HCT116 (cell line): ENCODE data around the gene RIT2. TPM values are rescaled to one million over a fixed set of nuclear protein-coding genes. Genes with fewer than 3 reads are reported as not detected.

Experiments
- ATAC-seq: fragments of 200-7000 bp; cut with Tn5 transposase; 2 replicates; pipeline ENCODE4 v1.9.1; 2020; ENCODE audit warnings: mild to moderate bottlenecking, moderate library complexity
- BruUV-seq: library from RNA; stranded (reverse); fragments of 400-500 nt; replicated peaks from 2 replicates; lab custom pipeline; 2021; lab: Mats Ljungman, UMichigan
- CTCF ChIA-PET: fragments of 300-600 bp; sonication (Branson Sonifier 250); formaldehyde crosslinking; loops from one replicate; lab custom pipeline; 2021; ENCODE audit warnings: antibody characterized with exemption; lab: Charles Lee
- POLR2A ChIA-PET: fragments of 300-600, 350-600 bp; sonication (Branson Sonifier 250); formaldehyde crosslinking; loops from one replicate; lab custom pipeline; 2021; ENCODE audit warnings: antibody characterized with exemption; lab: Charles Lee
- RAD21 ChIA-PET, 2 experiments: fragments of 300-600 bp; sonication (Branson Sonifier 250); formaldehyde crosslinking; loops; one replicate each; lab custom pipeline; 2023; ENCODE audit warnings: low total read pairs in 2 of 2; ENCODE audit not compliant: uncharacterized antibody in 2 of 2, unreplicated experiment in 2 of 2, low non-redundant PET in 1 of 2; lab: Charles Lee
- DNase-seq: peaks from one replicate; pipeline ENCODE4 v3.0.0-alpha.2; 2010; ENCODE audit warnings: low read depth, low spot score
- H2AFZ ChIP-seq: fragments of 200-600 bp; shearing (Covaris generic), sonication (generic); 2 replicates; pipeline ENCODE4 v1.6.1; 2017; ENCODE audit warnings: low read depth, mixed run types, mixed read lengths, antibody characterized with exemption, low read length; ENCODE audit not compliant: poor library complexity, severe bottlenecking
- H3K27ac ChIP-seq: 2 replicates; pipeline ENCODE4 v1.5.1; 2012; ENCODE audit warnings: low read depth, low read length
- H3K27me3 ChIP-seq: fragments of 200-600 bp; sonication (generic); 2 replicates; pipeline ENCODE4 v1.6.1; 2016; ENCODE audit warnings: mixed run types, low read length, mixed read lengths; ENCODE audit not compliant: insufficient read depth
- H3K36me3 ChIP-seq, 2 experiments: fragments of 200-500 bp in 1 of 2; fragments of 200-600 bp in 1 of 2; sonication (Bioruptor generic) in 1 of 2; sonication (generic) in 1 of 2; 2 replicates each; pipeline versions ENCODE4 v1.5.1 to v1.6.1; 2014 to 2016; ENCODE audit warnings: low read length in 2 of 2, inconsistent platforms in 1 of 2, mixed read lengths in 1 of 2, mixed run types in 1 of 2; ENCODE audit not compliant: insufficient read depth in 2 of 2, control insufficient read depth in 1 of 2
- H3K4me1 ChIP-seq, 2 experiments: fragments of 200-600 bp in 1 of 2; sonication (generic) in 1 of 2; 2 replicates each; pipeline versions ENCODE4 v1.5.1 to v1.6.1; 2012 to 2017; ENCODE audit warnings: low read length in 2 of 2, inconsistent platforms in 1 of 2, mild to moderate bottlenecking in 1 of 2, mixed read lengths in 1 of 2, mixed run types in 1 of 2, moderate library complexity in 1 of 2; ENCODE audit not compliant: insufficient read depth in 2 of 2, control insufficient read depth in 1 of 2
- H3K4me2 ChIP-seq: fragments of 200-600 bp; sonication (generic); 2 replicates; pipeline ENCODE4 v1.6.1; 2017; ENCODE audit warnings: mixed run types, low read length, mixed read lengths
- H3K4me3 ChIP-seq, 2 experiments: fragments of 200-600 bp in 1 of 2; sonication (generic) in 1 of 2; replicated peaks in 1 of 2; 2 replicates each; pipeline ENCODE4 v1.5.1; 2011 to 2016; ENCODE audit warnings: low read length in 2 of 2, control low read depth in 1 of 2, low read depth in 1 of 2, mild to moderate bottlenecking in 1 of 2, mixed read lengths in 1 of 2, mixed run types in 1 of 2
- H3K79me2 ChIP-seq: fragments of 200-600 bp; sonication (generic); 2 replicates; pipeline ENCODE4 v1.6.1; 2017; ENCODE audit warnings: mild to moderate bottlenecking, mixed run types, low read length, moderate library complexity, mixed read lengths; ENCODE audit not compliant: insufficient read depth
- H3K9ac ChIP-seq: fragments of 200-600 bp; sonication (generic); 2 replicates; pipeline ENCODE4 v1.6.1; 2016; ENCODE audit warnings: low read length, mixed read lengths
- H3K9me2 ChIP-seq: fragments of 200-600 bp; sonication (generic), shearing (Covaris generic); 2 replicates; pipeline ENCODE4 v1.6.1; 2017; ENCODE audit warnings: mixed run types, mild to moderate bottlenecking, moderate library complexity; ENCODE audit not compliant: insufficient read depth
- H3K9me3 ChIP-seq, 2 experiments: fragments of 200-500 bp in 1 of 2; fragments of 200-600 bp in 1 of 2; sonication (Bioruptor generic) in 1 of 2; sonication (generic) in 1 of 2; 2 replicates each; pipeline ENCODE4 v1.6.1; 2014 to 2017; ENCODE audit warnings: low read length in 2 of 2, mixed read lengths in 2 of 2, inconsistent platforms in 1 of 2, low read depth in 1 of 2, mild to moderate bottlenecking in 1 of 2, mixed run types in 1 of 2, moderate library complexity in 1 of 2; ENCODE audit not compliant: control insufficient read depth in 1 of 2, insufficient read depth in 1 of 2
- H4K20me1 ChIP-seq: fragments of 200-600 bp; sonication (generic), shearing (Covaris generic); 2 replicates; pipeline ENCODE4 v1.6.1; 2017; ENCODE audit warnings: mixed run types, mild to moderate bottlenecking, moderate library complexity; ENCODE audit not compliant: insufficient read depth
- CBX3 ChIP-seq: IDR thresholded peaks from 2 replicates; pipeline ENCODE4 v1.6.1; 2012; ENCODE audit warnings: low read depth
- EGR1 ChIP-seq: IDR thresholded peaks from 2 replicates; pipeline ENCODE4 v1.6.1; 2012; ENCODE audit warnings: low read depth
- ELF1 ChIP-seq: IDR thresholded peaks from 2 replicates; pipeline ENCODE4 v1.6.1; 2012; ENCODE audit warnings: low read depth, borderline replicate concordance
- POLR2A ChIP-seq: IDR thresholded peaks from 2 replicates; pipeline ENCODE4 v1.7.0; 2011; ENCODE audit warnings: borderline replicate concordance; ENCODE audit not compliant: insufficient read depth, insufficient read length; ENCODE audit errors: extremely low read depth
- POLR2AphosphoS5 ChIP-seq: IDR thresholded peaks from 2 replicates; pipeline ENCODE4 v1.6.1; 2011; ENCODE audit warnings: mild to moderate bottlenecking, low read depth, low read length, moderate library complexity
- RAD21 ChIP-seq: IDR thresholded peaks from 2 replicates; pipeline ENCODE4 v1.6.1; 2012; ENCODE audit warnings: low read depth, mild to moderate bottlenecking
- REST ChIP-seq: IDR thresholded peaks from 2 replicates; pipeline ENCODE4 v1.6.1; 2012; ENCODE audit warnings: low read depth
- SIN3A ChIP-seq: IDR thresholded peaks from 2 replicates; pipeline ENCODE4 v1.6.1; 2012; ENCODE audit warnings: low read depth
- SRF ChIP-seq: IDR thresholded peaks from 2 replicates; pipeline ENCODE4 v1.6.1; 2012; ENCODE audit warnings: low read depth
- YY1 ChIP-seq: IDR thresholded peaks from 2 replicates; pipeline ENCODE4 v1.6.1; 2011; ENCODE audit warnings: low read length, low read depth, moderate library complexity, mild to moderate bottlenecking; ENCODE audit not compliant: insufficient replicate concordance; ENCODE audit errors: extremely low read depth
- ZBTB33 ChIP-seq: IDR thresholded peaks from 2 replicates; pipeline ENCODE4 v1.6.1; 2011; ENCODE audit warnings: mild to moderate bottlenecking, low read length, moderate library complexity; ENCODE audit not compliant: insufficient replicate concordance; ENCODE audit errors: extremely low read depth
- ZFX ChIP-seq: fragments of 450-650 bp; IDR thresholded peaks from 2 replicates; pipeline ENCODE4 v1.6.1; 2017
- ZNF274 ChIP-seq: fragments of 200-500 bp; sonication (Bioruptor generic); IDR thresholded peaks from 2 replicates; pipeline ENCODE4 v1.6.1; 2014; ENCODE audit warnings: mild to moderate bottlenecking, low read depth, low read length, inconsistent platforms
- intact Hi-C: fragments of 100-400 bp; cut with micrococcal nuclease; formaldehyde crosslinking; loops from 2 replicates; pipeline ENCODE4 v1.10.0; 2022
- total RNA-seq: library from RNA; stranded (reverse); gene quantifications from one replicate; pipeline ENCODE4 v1.2.1, GENCODE V29; 2021; ENCODE audit not compliant: unreplicated experiment

RIT2 gene
- total RNA-seq, 1 experiment from 2014 or later = not detected

DNA sequence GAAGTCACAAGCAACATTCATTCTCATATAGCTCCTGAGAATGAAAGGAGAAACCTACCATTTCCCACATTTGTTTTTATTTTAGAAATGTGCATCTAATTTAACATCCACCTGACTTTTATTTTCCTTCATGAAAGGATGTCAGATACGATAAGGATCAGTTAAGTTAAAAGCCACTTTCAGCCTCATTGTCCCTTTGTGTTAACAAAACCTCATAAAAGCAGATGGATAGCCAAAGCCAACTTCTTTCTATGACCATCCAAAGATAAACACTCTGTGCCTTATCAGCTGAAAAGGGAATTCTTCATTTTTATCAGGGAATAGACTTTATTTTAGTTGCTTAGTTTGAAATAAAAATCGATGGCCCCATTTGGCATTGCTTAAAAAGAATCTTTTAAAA is 25.7 kb upstream of the RIT2 start:
- no peaks in the 10 kb centered on the region for H3K4me1 ChIP-seq
- ChIA-PET CTCF (no interaction called here), RAD21 (no interaction called here), POLR2A (no interaction called here)
- H2AFZ ChIP-seq = no peak overlapping the region
- no peak overlapping the region for H3K9ac ChIP-seq
- BruUV-seq = no TSS peak
- H3K4me2 ChIP-seq = no peak overlapping the region
- TF ChIP-seq REST = no peak
- TF ChIP-seq EGR1 = no peak
- TF ChIP-seq CBX3 = no peak
- no peak for TF ChIP-seq POLR2A
- no peak for TF ChIP-seq ELF1
- TF ChIP-seq ZFX = no peak
- TF ChIP-seq ZBTB33 = no peak
- no peak for TF ChIP-seq YY1
- no peak for TF ChIP-seq POLR2AphosphoS5
- no peak for TF ChIP-seq RAD21
- TF ChIP-seq ZNF274 = no peak
- TF ChIP-seq SIN3A = no peak
- TF ChIP-seq SRF = no peak
- DNase-seq = no peak
- no peaks in the 10 kb centered on the region for H3K9me2 ChIP-seq
- H3K36me3 ChIP-seq = no peaks in the 10 kb centered on the region
- intact Hi-C loops = no loop called here
- peaks cover 4 to 26% of the 10 kb centered on the region in 2 experiments; a peak in 3 of 4 replicates for H3K9me3 ChIP-seq
- H3K27me3 ChIP-seq = no peaks in the 10 kb centered on the region
- no peak overlapping the region for H3K27ac ChIP-seq
- H3K4me3 ChIP-seq = no peak overlapping the region
- H3K79me2 ChIP-seq = no peaks in the 10 kb centered on the region
- H4K20me1 ChIP-seq = no peaks in the 10 kb centered on the region
- ATAC-seq = no peak
